ENCODE measurements around the gene SYAP1.
"Not testable (repeated sequence)": the region's sequence is repeated elsewhere in the genome, so short reads cannot be mapped to it uniquely, and the experiment has no call there.

SYAP1 gene

GRCh38 chrX:16750136-16750535 lies 30.7 kb downstream of the SYAP1 start:
- no peak for DNase-seq (ENCODE audit: low read depth in 1 of 2, low spot score in 1 of 2)
- Histone ChIP-seq H3K27ac (replicated peaks) (no peak overlapping the region), H3K4me3 (replicated peaks; ENCODE audit: insufficient read depth, low read length) (no peak overlapping the region), H3K27me3 (ENCODE audit: insufficient read depth, poor library complexity, severe bottlenecking) (no peaks in the 10 kb centered on the region)
- TF ChIP-seq SPI1 (IDR thresholded peaks at IDR 0.05; ENCODE audit: borderline replicate concordance, low read depth) = no peak
- TF ChIP-seq REST (IDR thresholded peaks at IDR 0.05; ENCODE audit: insufficient replicate concordance, low read depth) = no peak
- no peak for TF ChIP-seq POLR2AphosphoS5 (IDR thresholded peaks at IDR 0.05; ENCODE audit: low read depth)
- no peak for TF ChIP-seq CTCF (IDR thresholded peaks at IDR 0.05; ENCODE audit: insufficient read depth, low read length)
- TF ChIP-seq GABPA (IDR thresholded peaks at IDR 0.05; ENCODE audit: low read depth) = no peak

GRCh38 chrX:16754019-16754418 lies 34.6 kb downstream of the SYAP1 start:
- H3K4me3 ChIP-seq (replicated peaks; ENCODE audit: insufficient read depth, low read length) = no peak overlapping the region
- no peaks in the 10 kb centered on the region for H3K27me3 ChIP-seq (ENCODE audit: insufficient read depth, poor library complexity, severe bottlenecking)
- DNase-seq (ENCODE audit: low read depth in 1 of 2, low spot score in 1 of 2) = no peak
- TF ChIP-seq POLR2AphosphoS5 (IDR thresholded peaks at IDR 0.05; ENCODE audit: low read depth) = no peak
- TF ChIP-seq GABPA (IDR thresholded peaks at IDR 0.05; ENCODE audit: low read depth) = no peak
- no peak for TF ChIP-seq REST (IDR thresholded peaks at IDR 0.05; ENCODE audit: insufficient replicate concordance, low read depth)
- TF ChIP-seq SPI1 (IDR thresholded peaks at IDR 0.05; ENCODE audit: borderline replicate concordance, low read depth) = no peak
- TF ChIP-seq CTCF (IDR thresholded peaks at IDR 0.05; ENCODE audit: insufficient read depth, low read length) = no peak
- H3K27ac ChIP-seq (replicated peaks) = no peak overlapping the region

- no peak overlapping the region for H3K4me3 ChIP-seq (replicated peaks; ENCODE audit: insufficient read depth, low read length)
- no peak overlapping the region for H3K27ac ChIP-seq (replicated peaks)
- no peak for DNase-seq (ENCODE audit: low read depth in 1 of 2, low spot score in 1 of 2)
- no peak for TF ChIP-seq SPI1 (IDR thresholded peaks at IDR 0.05; ENCODE audit: borderline replicate concordance, low read depth)
- no peak for TF ChIP-seq CTCF (IDR thresholded peaks at IDR 0.05; ENCODE audit: insufficient read depth, low read length)
- no peak for TF ChIP-seq GABPA (IDR thresholded peaks at IDR 0.05; ENCODE audit: low read depth)
- TF ChIP-seq POLR2AphosphoS5 (IDR thresholded peaks at IDR 0.05; ENCODE audit: low read depth) = no peak
- H3K27me3 ChIP-seq (ENCODE audit: insufficient read depth, poor library complexity, severe bottlenecking) = no peaks in the 10 kb centered on the region
Observed at GRCh38 chrX:16756724-16757123, 37.3 kb downstream of the SYAP1 start.

GRCh38 chrX:16761500-16761899 lies 42.1 kb downstream of the SYAP1 start:
- not testable (repeated sequence) for H3K27me3 ChIP-seq (ENCODE audit: insufficient read depth, poor library complexity, severe bottlenecking); H3K4me3 ChIP-seq (replicated peaks; ENCODE audit: insufficient read depth, low read length); DNase-seq (ENCODE audit: low read depth in 1 of 2, low spot score in 1 of 2); H3K27ac ChIP-seq (replicated peaks)

Data from HL-60 (cell line).